BLaER1 treated with 17β-estradiol and CSF1 and Interleukin-3, amounts not matched to agents 10 nM and 100 nM (cell line): ENCODE data around the gene MPL.
A peak's percentile ranks its signal among the peaks of the same experiment; 100 is the strongest.

Experiments
- H3K27ac ChIP-seq, 11 experiments: shearing (Covaris generic); formaldehyde crosslinking; 2 replicates each; pipeline ENCODE4 v1.8.1; 2022
- H3K27me3 ChIP-seq, 11 experiments: shearing (Covaris generic); formaldehyde crosslinking; 2 replicates each; pipeline ENCODE4 v1.8.1; 2022
- H3K36me3 ChIP-seq, 11 experiments: shearing (Covaris generic); formaldehyde crosslinking; 2 replicates each; pipeline ENCODE4 v1.8.1; 2022
- H3K4me1 ChIP-seq, 10 experiments: shearing (Covaris generic); formaldehyde crosslinking; 2 replicates each; pipeline ENCODE4 v1.8.1; 2022
- H3K4me2 ChIP-seq, 11 experiments: shearing (Covaris generic); formaldehyde crosslinking; 2 replicates each; pipeline ENCODE4 v1.8.1; 2022
- H3K4me3 ChIP-seq, 10 experiments: shearing (Covaris generic); formaldehyde crosslinking; 2 replicates each; pipeline ENCODE4 v1.8.1; 2022
- H3K9ac ChIP-seq, 11 experiments: shearing (Covaris generic); formaldehyde crosslinking; 2 replicates each; pipeline ENCODE4 v1.8.1; 2022
- H3K9me3 ChIP-seq, 11 experiments: shearing (Covaris generic); formaldehyde crosslinking; replicated peaks in 1 of 11; 2 replicates each; pipeline ENCODE4 v1.8.1; 2022
- H4K20me1 ChIP-seq, 11 experiments: shearing (Covaris generic); formaldehyde crosslinking; 2 replicates each; pipeline ENCODE4 v1.8.1; 2022
- Cebpa-rat ChIP-seq, 11 experiments: shearing (Covaris generic); IDR thresholded peaks; 2 replicates each; pipeline ENCODE4 v1.8.1; 2022

The MPL gene

DNA sequence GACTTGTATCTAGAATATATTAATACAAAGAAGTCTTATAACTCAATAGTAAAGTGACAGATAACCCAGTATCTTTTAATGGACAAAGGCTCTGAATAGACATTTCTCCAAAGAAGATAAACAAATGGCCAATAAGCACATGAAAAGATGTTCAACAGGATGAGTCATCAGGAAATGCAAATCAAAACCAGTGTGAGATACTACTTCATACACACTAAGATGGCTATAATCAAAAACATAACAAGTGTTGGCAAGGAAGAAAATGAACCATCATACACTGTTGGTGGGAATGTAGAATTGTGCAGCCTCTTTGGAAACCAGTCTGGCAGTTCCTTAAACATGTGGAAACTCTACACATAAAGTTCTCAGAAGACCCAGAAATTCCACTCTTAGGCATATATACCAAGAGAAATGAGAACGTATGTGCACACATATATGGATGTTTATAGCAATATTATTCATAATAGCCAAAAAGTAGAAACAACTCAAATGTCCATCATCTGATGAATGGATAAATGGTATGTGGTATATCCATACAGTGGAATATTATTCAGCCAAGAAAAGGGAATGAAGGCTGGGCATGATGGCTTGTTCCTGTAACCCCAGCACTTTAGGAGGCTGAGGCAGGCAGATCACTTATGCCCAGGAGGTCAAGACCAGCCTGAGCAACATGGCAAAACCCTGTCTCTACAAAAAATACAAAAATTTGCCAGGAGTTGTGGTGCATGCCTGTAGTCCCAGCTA, 9.9 kb upstream of the MPL start:
- Histone ChIP-seq H4K20me1 (no peaks in the 10 kb centered on the region), H3K36me3 (peaks cover 0 to 3% (median 0%) of the 10 kb centered on the region in 11 experiments; a peak in 2 of 22 replicates), H3K4me3 (no peak overlapping the region), H3K9me3 (peaks cover 11 to 43% (median 31%) of the 10 kb centered on the region in 11 experiments), H3K27me3 (no peaks in the 10 kb centered on the region), H3K4me2 (no peak overlapping the region), H3K4me1 (peaks cover 29 to 44% (median 37%) of the 10 kb centered on the region in 10 experiments), H3K27ac (no peak overlapping the region), H3K9ac (no peak overlapping the region)
- no peak for TF ChIP-seq Cebpa-rat (IDR thresholded peaks at IDR 0.05)

DNA sequence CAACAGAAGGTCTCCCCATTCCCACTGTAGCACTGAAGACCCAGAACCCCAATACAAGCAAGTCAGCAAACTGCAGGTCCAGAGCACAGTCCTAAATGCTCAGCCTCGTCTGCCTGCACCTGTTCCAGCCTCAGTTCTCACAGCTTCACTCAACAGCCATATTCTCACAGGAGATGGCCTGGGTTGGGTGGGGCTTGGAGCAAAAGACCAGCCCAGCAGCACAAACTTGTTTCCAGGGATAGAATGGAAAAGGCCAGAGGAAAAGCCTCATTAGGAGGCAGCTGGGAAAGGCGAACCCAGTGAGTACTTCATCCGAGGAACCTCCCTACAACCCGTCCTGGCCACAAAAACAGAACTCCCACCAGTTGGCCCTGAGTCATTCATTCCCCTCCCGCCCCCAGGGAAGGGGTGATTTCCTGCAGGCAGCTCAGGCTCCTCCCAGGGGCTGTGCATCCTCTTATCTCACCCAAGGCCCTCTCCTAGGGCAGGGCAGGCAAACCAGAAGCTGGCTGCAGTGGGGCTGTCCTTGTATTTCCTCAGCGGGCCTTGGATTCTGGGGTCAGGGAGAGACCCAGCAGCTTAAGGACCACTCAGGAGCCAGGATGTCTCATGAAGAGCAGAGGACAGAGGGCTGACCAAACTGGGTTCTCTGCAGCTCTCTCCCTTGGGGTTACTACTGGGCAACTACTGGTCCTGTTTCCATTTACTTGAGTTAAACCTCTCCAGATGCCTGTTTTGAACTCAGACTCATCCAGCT, 7.4 kb upstream of the MPL start:
- no peak for TF ChIP-seq Cebpa-rat (IDR thresholded peaks at IDR 0.05)
- Histone ChIP-seq H3K4me3 (peak overlapping the region in 1 of 10 experiments; percentile 39; a peak in 1 of 20 replicates), H3K4me2 (peak overlapping the region; percentile 53 to 86 (median 79)), H3K9me3 (peaks cover 11 to 35% (median 30%) of the 10 kb centered on the region in 11 experiments), H3K4me1 (peaks cover 19 to 27% (median 22%) of the 10 kb centered on the region in 10 experiments), H3K27ac (peak overlapping the region; percentile 4 to 80 (median 64); a peak in 19 of 22 replicates), H3K9ac (peak overlapping the region in 8 of 11 experiments; percentile 0 to 67 (median 44); a peak in 10 of 22 replicates), H3K27me3 (no peaks in the 10 kb centered on the region), H3K36me3 (no peaks in the 10 kb centered on the region; a peak in 1 of 22 replicates), H4K20me1 (no peaks in the 10 kb centered on the region)

DNA sequence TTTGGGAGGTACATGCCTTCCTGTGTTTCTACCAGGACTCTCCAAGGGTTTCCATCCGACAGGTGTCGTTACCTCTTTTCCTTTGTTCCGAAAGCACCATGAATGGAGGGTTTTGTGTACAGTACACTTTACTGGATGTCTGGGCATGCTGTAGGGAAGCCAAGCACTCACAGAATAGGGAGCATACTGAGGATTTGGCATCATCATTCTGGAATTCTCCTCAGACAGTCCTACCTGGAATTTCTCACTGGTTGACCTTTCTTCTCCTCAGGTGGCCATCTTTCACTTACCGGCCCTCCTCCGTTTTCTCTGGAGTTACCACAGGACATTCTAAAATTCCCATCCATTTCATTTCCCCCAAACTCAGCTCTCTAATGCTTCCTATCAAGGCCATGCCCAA, 5.9 kb upstream of the MPL start:
- no peak overlapping the region for H3K9ac ChIP-seq
- H3K36me3 ChIP-seq: no peaks in the 10 kb centered on the region
- H4K20me1 ChIP-seq: no peaks in the 10 kb centered on the region
- no peak overlapping the region for H3K27ac ChIP-seq
- peaks cover 8 to 21% (median 19%) of the 10 kb centered on the region in 11 experiments for H3K9me3 ChIP-seq
- peaks cover 19 to 27% (median 22%) of the 10 kb centered on the region in 10 experiments for H3K4me1 ChIP-seq
- no peak for TF ChIP-seq Cebpa-rat (IDR thresholded peaks at IDR 0.05)
- H3K4me2 ChIP-seq: peak overlapping the region in 4 of 11 experiments; percentile 79 to 86 (median 80); a peak in 6 of 22 replicates
- H3K27me3 ChIP-seq: no peaks in the 10 kb centered on the region
- H3K4me3 ChIP-seq: no peak overlapping the region

DNA sequence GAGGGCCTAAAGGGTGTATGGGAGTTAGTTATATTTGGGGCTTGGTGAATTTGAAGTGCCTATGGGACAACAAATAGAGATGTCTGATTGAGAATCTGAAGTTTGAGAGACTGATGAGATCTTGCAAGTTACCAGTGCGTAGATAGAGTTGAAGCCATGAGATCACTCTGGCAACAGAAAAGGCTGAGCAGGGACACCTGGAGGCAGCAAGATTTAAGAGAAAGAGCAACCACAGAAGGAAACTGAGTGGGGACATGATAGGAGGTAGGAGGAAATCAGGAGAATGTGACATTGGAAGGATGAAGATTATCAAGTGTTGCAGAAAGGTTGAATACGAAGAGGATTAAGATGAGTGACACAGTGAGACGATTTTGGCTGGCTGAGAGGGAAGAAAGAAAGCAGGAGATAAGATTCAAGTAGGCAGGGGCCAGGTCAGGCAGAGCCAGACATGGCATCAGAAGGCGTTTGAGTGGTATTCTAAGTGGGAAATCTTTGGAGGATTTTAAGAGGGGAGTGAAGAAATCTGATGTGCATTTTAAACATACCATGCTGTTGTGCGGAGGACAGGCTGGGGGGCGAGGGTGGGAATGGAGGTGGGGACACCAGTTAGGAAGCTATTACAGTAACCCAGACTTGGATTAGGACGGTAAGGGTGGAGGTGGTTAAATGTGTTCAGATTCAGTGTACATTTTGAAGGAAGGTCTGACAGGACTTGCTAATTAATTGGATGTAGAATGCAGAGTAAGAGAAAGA, 3.0 kb upstream of the MPL start:
- Histone ChIP-seq H3K27ac (no peak overlapping the region), H3K27me3 (no peaks in the 10 kb centered on the region), H3K36me3 (no peaks in the 10 kb centered on the region), H3K4me2 (no peak overlapping the region), H3K4me3 (no peak overlapping the region), H3K9me3 (no peaks in the 10 kb centered on the region), H3K9ac (no peak overlapping the region), H4K20me1 (no peaks in the 10 kb centered on the region; a peak in 1 of 22 replicates), H3K4me1 (peaks cover 18 to 33% (median 24%) of the 10 kb centered on the region in 10 experiments)
- TF ChIP-seq Cebpa-rat (IDR thresholded peaks at IDR 0.05): no peak

DNA sequence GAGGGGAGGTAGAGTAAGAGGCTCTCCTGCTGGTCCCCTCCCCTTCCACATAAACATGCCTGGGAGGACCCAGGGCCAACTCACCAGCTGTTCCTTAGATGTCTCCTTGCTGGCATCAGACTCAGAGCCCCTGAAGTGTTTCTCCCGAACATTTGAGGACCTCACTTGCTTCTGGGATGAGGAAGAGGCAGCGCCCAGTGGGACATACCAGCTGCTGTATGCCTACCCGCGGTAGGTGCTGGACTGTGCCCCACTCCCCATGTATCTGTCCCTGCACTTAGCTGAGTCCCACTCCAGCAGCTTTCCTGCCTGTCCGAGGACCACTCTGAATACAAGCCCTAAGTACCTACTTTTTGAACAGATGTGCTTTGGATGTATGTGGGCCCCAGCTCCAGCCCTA, 383 bp downstream of the MPL start:
- H3K4me3 ChIP-seq: no peak overlapping the region
- peak overlapping the region in 6 of 11 experiments; percentile 4 to 53 (median 24); a peak in 7 of 22 replicates for H3K4me2 ChIP-seq
- no peak overlapping the region for H3K9ac ChIP-seq
- no peaks in the 10 kb centered on the region for H3K9me3 ChIP-seq
- no peaks in the 10 kb centered on the region; a peak in 1 of 22 replicates for H4K20me1 ChIP-seq
- peaks cover 0 to 13% (median 6%) of the 10 kb centered on the region in 10 experiments; a peak in 10 of 20 replicates for H3K4me1 ChIP-seq
- no peak overlapping the region; a peak in 1 of 22 replicates for H3K27ac ChIP-seq
- no peaks in the 10 kb centered on the region for H3K27me3 ChIP-seq
- no peaks in the 10 kb centered on the region for H3K36me3 ChIP-seq
- no peak for TF ChIP-seq Cebpa-rat (IDR thresholded peaks at IDR 0.05)

DNA sequence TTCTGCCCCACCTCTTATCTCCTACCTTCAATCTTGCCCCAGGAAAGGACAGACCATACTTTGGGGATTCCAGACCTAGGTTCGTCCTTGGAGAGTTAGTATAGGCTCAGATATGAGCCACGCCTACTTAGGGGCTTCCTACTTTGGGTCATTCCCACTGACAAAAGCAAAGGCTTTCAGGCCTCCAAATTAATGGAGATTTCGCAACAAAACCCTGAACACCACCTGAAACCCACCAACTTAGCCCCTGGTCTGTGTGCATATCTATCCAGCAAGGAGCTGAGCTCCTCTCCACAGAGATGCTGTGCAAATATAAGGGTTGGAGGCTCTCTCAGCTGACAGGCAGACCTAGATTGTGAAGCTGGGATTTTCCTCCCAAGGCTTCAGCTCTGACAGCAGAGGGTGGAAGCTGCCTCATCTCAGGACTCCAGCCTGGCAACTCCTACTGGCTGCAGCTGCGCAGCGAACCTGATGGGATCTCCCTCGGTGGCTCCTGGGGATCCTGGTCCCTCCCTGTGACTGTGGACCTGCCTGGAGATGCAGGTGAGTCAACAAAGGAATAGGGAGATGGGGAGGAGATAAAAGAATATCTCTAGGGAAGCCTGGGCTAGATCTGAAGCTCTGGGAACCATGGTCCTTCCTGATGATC, 2.1 kb downstream of the MPL start:
- no peak overlapping the region for H3K4me2 ChIP-seq
- no peaks in the 10 kb centered on the region; a peak in 1 of 22 replicates for H4K20me1 ChIP-seq
- no peak overlapping the region for H3K27ac ChIP-seq
- no peaks in the 10 kb centered on the region for H3K27me3 ChIP-seq
- no peaks in the 10 kb centered on the region for H3K36me3 ChIP-seq
- TF ChIP-seq Cebpa-rat (IDR thresholded peaks at IDR 0.05): peak in 2 of 11 experiments; percentile 36 to 48; a peak in 2 of 22 replicates
- peaks cover 0 to 13% (median 7%) of the 10 kb centered on the region in 10 experiments; a peak in 11 of 20 replicates for H3K4me1 ChIP-seq
- H3K9ac ChIP-seq: no peak overlapping the region
- H3K9me3 ChIP-seq: no peaks in the 10 kb centered on the region
- no peak overlapping the region for H3K4me3 ChIP-seq

DNA sequence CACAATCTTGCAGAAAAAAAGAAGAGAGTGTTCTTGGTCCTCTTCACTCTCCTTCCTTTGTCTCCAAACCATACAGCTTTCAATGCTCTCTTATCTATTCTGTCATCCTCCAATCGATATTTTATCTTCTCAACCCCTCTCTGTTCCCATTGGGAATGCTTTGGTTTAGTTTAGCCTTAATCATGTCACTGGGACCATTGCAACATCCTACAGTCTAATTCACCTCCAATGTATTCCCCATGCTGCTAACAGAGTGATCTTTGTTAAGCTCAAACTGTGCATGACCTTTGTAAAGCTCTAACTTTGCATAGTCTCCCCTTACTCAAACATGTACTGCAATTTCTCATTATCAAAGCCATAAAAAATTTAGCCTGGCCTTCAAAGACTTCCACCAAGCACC, 2.9 kb downstream of the MPL start:
- Histone ChIP-seq H3K9ac (no peak overlapping the region), H3K36me3 (no peaks in the 10 kb centered on the region), H3K4me2 (no peak overlapping the region), H3K9me3 (no peaks in the 10 kb centered on the region), H3K27ac (no peak overlapping the region), H3K4me3 (no peak overlapping the region), H4K20me1 (no peaks in the 10 kb centered on the region; a peak in 1 of 22 replicates), H3K4me1 (peaks cover 4 to 17% (median 9%) of the 10 kb centered on the region in 10 experiments; a peak in 14 of 20 replicates), H3K27me3 (no peaks in the 10 kb centered on the region)
- no peak for TF ChIP-seq Cebpa-rat (IDR thresholded peaks at IDR 0.05)

DNA sequence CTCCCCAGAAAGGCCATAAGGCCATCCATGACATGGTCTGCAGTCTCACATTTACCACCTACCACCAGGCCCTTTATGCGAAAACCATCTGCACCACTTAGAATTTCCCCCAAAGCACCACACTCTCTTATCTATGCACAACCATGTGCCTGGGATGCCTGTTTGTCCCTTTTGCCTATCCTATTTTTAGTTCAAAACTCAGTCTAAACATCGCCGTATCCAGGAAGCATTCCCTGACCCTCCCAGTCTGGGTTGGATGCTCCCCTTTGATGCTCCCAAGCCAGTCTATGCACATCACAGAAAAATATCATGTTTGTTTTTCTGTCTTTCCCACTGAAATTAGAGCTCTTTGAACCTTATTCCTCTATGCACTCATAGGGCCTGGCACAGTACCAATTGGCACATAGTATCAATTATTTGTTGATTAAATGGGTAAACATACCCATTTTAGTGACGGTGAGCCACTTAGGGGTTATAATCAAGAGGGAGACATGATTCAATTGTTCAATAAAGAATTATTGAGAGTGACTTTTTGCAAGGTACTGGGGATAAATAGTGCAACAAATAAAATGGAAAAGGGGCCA, 6.7 kb downstream of the MPL start:
- no peak overlapping the region for H3K4me3 ChIP-seq
- H3K27ac ChIP-seq: no peak overlapping the region
- H3K27me3 ChIP-seq: no peaks in the 10 kb centered on the region
- H3K36me3 ChIP-seq: no peaks in the 10 kb centered on the region
- TF ChIP-seq Cebpa-rat (IDR thresholded peaks at IDR 0.05): no peak
- H4K20me1 ChIP-seq: no peaks in the 10 kb centered on the region
- H3K4me1 ChIP-seq: peaks cover 4 to 17% (median 9%) of the 10 kb centered on the region in 10 experiments
- H3K9ac ChIP-seq: no peak overlapping the region
- no peaks in the 10 kb centered on the region for H3K9me3 ChIP-seq
- no peak overlapping the region for H3K4me2 ChIP-seq
